ENCODE results near the gene KRT75. TPM values are rescaled to one million over a fixed set of nuclear protein-coding genes. Genes with fewer than 3 reads are reported as not detected.

Gene KRT75
- total RNA-seq, 1 experiment from 2014 or later, result not detected

DNA sequence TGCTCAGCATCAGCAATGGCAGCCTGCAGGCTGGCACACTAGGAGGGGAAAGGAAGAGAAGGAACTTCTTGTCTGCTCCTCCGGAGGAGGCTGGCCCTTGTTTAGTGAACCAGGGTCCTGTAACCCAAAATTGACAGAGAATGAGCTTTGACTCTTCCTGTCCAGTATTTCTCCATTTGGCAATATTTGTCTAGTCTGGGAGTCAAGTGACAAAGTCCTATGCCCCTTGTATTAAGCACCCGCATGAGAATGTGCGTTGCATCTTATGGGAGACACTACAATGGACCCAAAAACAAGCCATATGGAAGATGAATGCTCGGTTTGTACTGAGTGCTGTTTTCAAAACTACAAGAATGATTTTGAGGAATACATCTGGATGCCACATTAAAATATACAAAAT is 35.7 kb upstream of the KRT75 start:
- Mint-ChIP-seq H3K9me3 (peaks cover 4 to 14% of the 10 kb centered on the region in 2 experiments; a peak in 4 of 5 replicates), H3K27ac (no peak overlapping the region), H3K36me3 (ENCODE audit: insufficient read depth in 1 of 3, low read depth in 3 of 3) (no peaks in the 10 kb centered on the region; a peak in 1 of 7 replicates), H3K27me3 (ENCODE audit: low read depth) (peaks cover 2% of the 10 kb centered on the region), H3K4me3 (no peak overlapping the region), H3K4me1 (no peaks in the 10 kb centered on the region)
- Histone ChIP-seq H3K27ac (ENCODE audit: insufficient read length, low read depth, low read length) (no peak overlapping the region), H4K91ac (ENCODE audit: insufficient read length, low read depth, low read length) (no peak overlapping the region), H3K79me1 (ENCODE audit: insufficient read depth, low read depth, low read length, poor library complexity, severe bottlenecking) (no peaks in the 10 kb centered on the region), H3K4ac (ENCODE audit: low read depth, low read length) (no peak overlapping the region), H3T11ph (ENCODE audit: low read length) (no peak overlapping the region), H2AK5ac (ENCODE audit: insufficient read length, low read length) (no peak overlapping the region), H4K5ac (ENCODE audit: insufficient read length, low read depth, low read length) (no peak overlapping the region), H3K18ac (ENCODE audit: insufficient read length, low read depth, low read length) (no peak overlapping the region), H3K9me3 (ENCODE audit: control insufficient read depth, low read depth, low read length) (no peaks in the 10 kb centered on the region), H3K9ac (ENCODE audit: extremely low read depth, insufficient read length, low read length) (no peak overlapping the region), H4K20me1 (ENCODE audit: control insufficient read depth, insufficient read depth, insufficient read length) (no peaks in the 10 kb centered on the region), H3K4me2 (ENCODE audit: insufficient read depth, insufficient read length, low read length) (no peak overlapping the region), H3K23me2 (ENCODE audit: insufficient read length, low read depth, low read length, poor library complexity, severe bottlenecking) (no peaks in the 10 kb centered on the region), H2AFZ (ENCODE audit: low read length) (no peak overlapping the region), H3K14ac (ENCODE audit: insufficient read depth, low read length) (no peak overlapping the region), H2BK20ac (ENCODE audit: low read depth, low read length, poor library complexity, severe bottlenecking) (no peak overlapping the region), H2BK5ac (ENCODE audit: insufficient read length, low read length) (no peak overlapping the region), H3K79me2 (ENCODE audit: insufficient read depth, low read length) (no peaks in the 10 kb centered on the region), H2BK12ac (ENCODE audit: insufficient read length, low read depth, low read length) (no peak overlapping the region), H3K4me1 (ENCODE audit: insufficient read depth, low read length) (no peaks in the 10 kb centered on the region), H3K56ac (ENCODE audit: insufficient read length, low read depth, low read length) (no peak overlapping the region), H3K23ac (ENCODE audit: insufficient read length, low read depth, low read length) (no peak overlapping the region), H4K8ac (replicated peaks; ENCODE audit: insufficient read length, low read depth, low read length) (no peak overlapping the region), H2BK15ac (ENCODE audit: low read depth, low read length) (no peak overlapping the region), H3K27me3 (ENCODE audit: insufficient read depth, low read length) (no peaks in the 10 kb centered on the region), H2BK120ac (ENCODE audit: low read depth, low read length, poor library complexity, severe bottlenecking) (no peak overlapping the region)
- no CpG with 5 or more reads among the region's 4 CpGs for WGBS (ENCODE audit: extremely low coverage, insufficient read length, low lambda C conversion rate)
- no peak for DNase-seq
- TF ChIP-seq CTCF (conservative IDR thresholded peaks at IDR 0.05), result no peak
